Mucosa of rectum (tissue), 2 donors: ENCODE data around the gene WNT9A.

ENCODE experiments used
- H3K27ac ChIP-seq, 2 donors: one replicate each; pipeline ENCODE4 v1.7.0; 2013; ENCODE audit warnings: inconsistent platforms in 2 of 2, low read depth in 2 of 2, low read length in 2 of 2
- H3K27me3 ChIP-seq, 2 donors: one replicate each; pipeline ENCODE4 v1.7.0; 2013; ENCODE audit warnings: low read length in 2 of 2; ENCODE audit not compliant: control insufficient read depth in 2 of 2, insufficient read depth in 2 of 2
- H3K36me3 ChIP-seq, 2 donors: one replicate each; pipeline ENCODE4 v1.7.0; 2013; ENCODE audit warnings: low read length in 2 of 2; ENCODE audit not compliant: control insufficient read depth in 2 of 2, insufficient read depth in 2 of 2
- H3K4me1 ChIP-seq, 2 donors: one replicate each; pipeline ENCODE4 v1.7.0; 2013; ENCODE audit warnings: low read length in 2 of 2, mild to moderate bottlenecking in 1 of 2; ENCODE audit not compliant: control insufficient read depth in 2 of 2, insufficient read depth in 2 of 2
- H3K4me3 ChIP-seq, 2 donors: one replicate each; pipeline ENCODE4 v1.7.0; 2013; ENCODE audit warnings: low read length in 2 of 2
- H3K9ac ChIP-seq, 2 donors: one replicate each; pipeline ENCODE4 v1.7.0; 2013; ENCODE audit warnings: low read length in 2 of 2, low read depth in 1 of 2, mild to moderate bottlenecking in 1 of 2
- H3K9me3 ChIP-seq, 2 donors: one replicate each; pipeline ENCODE4 v1.7.0; 2013; ENCODE audit warnings: low read length in 2 of 2; ENCODE audit not compliant: control insufficient read depth in 2 of 2
- donor health status: healthy.
- donor health status: Normal muscosa, but diverticular disease.

The WNT9A gene

GRCh38 chr1:227909188-227909587 is 38.5 kb downstream of the WNT9A start:
- no peak overlapping the region for H3K4me3 ChIP-seq
- H3K27ac ChIP-seq: no peak overlapping the region
- no peaks in the 10 kb centered on the region for H3K36me3 ChIP-seq
- no peaks in the 10 kb centered on the region for H3K27me3 ChIP-seq
- peaks cover 0 to 7% of the 10 kb centered on the region in 2 donors for H3K4me1 ChIP-seq
- no peaks in the 10 kb centered on the region for H3K9me3 ChIP-seq
- no peak overlapping the region for H3K9ac ChIP-seq

- Histone ChIP-seq H3K4me3 (no peak overlapping the region), H3K9me3 (no peaks in the 10 kb centered on the region), H3K9ac (no peak overlapping the region), H3K36me3 (no peaks in the 10 kb centered on the region), H3K4me1 (peaks cover 0 to 6% of the 10 kb centered on the region in 2 donors), H3K27me3 (no peaks in the 10 kb centered on the region), H3K27ac (no peak overlapping the region)
Observed at GRCh38 chr1:227908359-227908758, 39.4 kb downstream of the WNT9A start.

GRCh38 chr1:227907439-227908015 is 40.2 kb downstream of the WNT9A start:
- Histone ChIP-seq H3K4me1 (peaks cover 0 to 6% of the 10 kb centered on the region in 2 donors), H3K36me3 (no peaks in the 10 kb centered on the region), H3K9ac (no peak overlapping the region), H3K27ac (no peak overlapping the region), H3K4me3 (no peak overlapping the region), H3K9me3 (no peaks in the 10 kb centered on the region), H3K27me3 (no peaks in the 10 kb centered on the region)

- Histone ChIP-seq H3K9ac (no peak overlapping the region), H3K27me3 (no peaks in the 10 kb centered on the region), H3K36me3 (no peaks in the 10 kb centered on the region), H3K27ac (no peak overlapping the region), H3K4me1 (peaks cover 0 to 6% of the 10 kb centered on the region in 2 donors), H3K4me3 (no peak overlapping the region), H3K9me3 (no peaks in the 10 kb centered on the region)
Observed at GRCh38 chr1:227906550-227907071, 41.1 kb downstream of the WNT9A start.

- Histone ChIP-seq H3K9ac (no peak overlapping the region), H3K27me3 (no peaks in the 10 kb centered on the region), H3K4me1 (peaks cover 0 to 6% of the 10 kb centered on the region in 2 donors), H3K36me3 (no peaks in the 10 kb centered on the region), H3K9me3 (no peaks in the 10 kb centered on the region), H3K4me3 (no peak overlapping the region), H3K27ac (no peak overlapping the region)
Observed at GRCh38 chr1:227905573-227906487, 41.9 kb downstream of the WNT9A start.

GRCh38 chr1:227904541-227905335 is 43.0 kb downstream of the WNT9A start:
- Histone ChIP-seq H3K4me1 (no peaks in the 10 kb centered on the region), H3K9ac (no peak overlapping the region), H3K4me3 (no peak overlapping the region), H3K9me3 (no peaks in the 10 kb centered on the region), H3K27ac (no peak overlapping the region), H3K36me3 (no peaks in the 10 kb centered on the region), H3K27me3 (no peaks in the 10 kb centered on the region)

- no peaks in the 10 kb centered on the region for H3K4me1 ChIP-seq
- no peak overlapping the region for H3K27ac ChIP-seq
- no peaks in the 10 kb centered on the region for H3K27me3 ChIP-seq
- H3K9ac ChIP-seq: no peak overlapping the region
- H3K9me3 ChIP-seq: no peaks in the 10 kb centered on the region
- no peaks in the 10 kb centered on the region for H3K36me3 ChIP-seq
- no peak overlapping the region for H3K4me3 ChIP-seq
Observed at GRCh38 chr1:227903614-227904501, 43.9 kb downstream of the WNT9A start.

GRCh38 chr1:227903061-227903521 is 44.6 kb downstream of the WNT9A start:
- H3K27me3 ChIP-seq: no peaks in the 10 kb centered on the region
- no peak overlapping the region for H3K9ac ChIP-seq
- H3K27ac ChIP-seq: no peak overlapping the region
- no peak overlapping the region for H3K4me3 ChIP-seq
- no peaks in the 10 kb centered on the region for H3K36me3 ChIP-seq
- no peaks in the 10 kb centered on the region for H3K9me3 ChIP-seq
- no peaks in the 10 kb centered on the region for H3K4me1 ChIP-seq

- H3K9ac ChIP-seq: no peak overlapping the region
- H3K4me1 ChIP-seq: no peaks in the 10 kb centered on the region
- H3K4me3 ChIP-seq: no peak overlapping the region
- no peaks in the 10 kb centered on the region for H3K9me3 ChIP-seq
- no peak overlapping the region for H3K27ac ChIP-seq
- H3K27me3 ChIP-seq: no peaks in the 10 kb centered on the region
- H3K36me3 ChIP-seq: no peaks in the 10 kb centered on the region
Observed at GRCh38 chr1:227902641-227902990, 45.1 kb downstream of the WNT9A start.
